CD14-positive monocyte (primary cell): ENCODE measurements around the gene PAX7. TPM values are rescaled to one million over a fixed set of nuclear protein-coding genes. Genes with fewer than 3 reads are reported as not detected.

Experiments
- DNase-seq, 3 donors: peaks; one replicate each; pipeline ENCODE4 v3.0.0-alpha.2; 2011 to 2022
- H2AFZ ChIP-seq: 2 replicates; pipeline ENCODE4 v1.6.0; 2012; ENCODE audit warnings: mild to moderate bottlenecking, low read depth, low read length, inconsistent platforms; ENCODE audit not compliant: insufficient read depth, poor library complexity, severe bottlenecking
- H3K27ac ChIP-seq, 2 donors: 1 replicate in 1 of 2; 2 replicates in 1 of 2; pipeline ENCODE4 v1.5.1; 2012 to 2013; ENCODE audit warnings: low read length in 2 of 2, control low read depth in 1 of 2, inconsistent platforms in 1 of 2, low read depth in 1 of 2, mild to moderate bottlenecking in 1 of 2
- H3K27me3 ChIP-seq, 2 donors: one replicate each; pipeline versions ENCODE4 v1.6.0 to v1.6.1; 2011 to 2013; ENCODE audit warnings: low read length in 2 of 2; ENCODE audit not compliant: control insufficient read depth in 2 of 2, insufficient read depth in 2 of 2
- H3K36me3 ChIP-seq, 2 donors: replicated peaks in 1 of 2; 1 replicate in 1 of 2; 2 replicates in 1 of 2; pipeline versions ENCODE4 v1.5.1 to v1.6.1; 2012 to 2013; ENCODE audit warnings: low read length in 2 of 2, control low read depth in 1 of 2, inconsistent platforms in 1 of 2, mild to moderate bottlenecking in 1 of 2; ENCODE audit not compliant: insufficient read depth in 2 of 2, control insufficient read depth in 1 of 2
- H3K4me1 ChIP-seq, 2 donors: 1 replicate in 1 of 2; 2 replicates in 1 of 2; pipeline versions ENCODE4 v1.5.1 to v1.6.1; 2012 to 2013; ENCODE audit warnings: low read length in 2 of 2, control low read depth in 1 of 2, inconsistent platforms in 1 of 2, mild to moderate bottlenecking in 1 of 2, moderate library complexity in 1 of 2; ENCODE audit not compliant: insufficient read depth in 2 of 2, control insufficient read depth in 1 of 2
- H3K4me2 ChIP-seq: replicated peaks from 2 replicates; pipeline ENCODE3; 2012; ENCODE audit warnings: low read length, moderate library complexity, mild to moderate bottlenecking; ENCODE audit not compliant: poor library complexity, severe bottlenecking; ENCODE audit errors: extremely low read depth
- H3K4me3 ChIP-seq, 3 experiments: fragments of 200-600 bp in 1 of 3; sonication (generic) in 1 of 3; replicated peaks in 1 of 3; 1 replicate in 2 of 3; 2 replicates in 1 of 3; pipeline ENCODE4 v1.5.1; 2011 to 2013; ENCODE audit warnings: low read length in 3 of 3, mild to moderate bottlenecking in 3 of 3, control low read depth in 2 of 3, low read depth in 2 of 3, inconsistent platforms in 1 of 3, moderate library complexity in 1 of 3
- H3K79me2 ChIP-seq: 2 replicates; pipeline ENCODE4 v1.6.0; 2012; ENCODE audit warnings: mild to moderate bottlenecking, control low read depth, inconsistent platforms, low read length, moderate library complexity; ENCODE audit not compliant: insufficient read depth
- H3K9ac ChIP-seq: 2 replicates; pipeline ENCODE4 v1.6.0; 2017; ENCODE audit warnings: low read length, mild to moderate bottlenecking; ENCODE audit not compliant: insufficient read depth, poor library complexity, severe bottlenecking
- H3K9me3 ChIP-seq, 2 donors: replicated peaks in 1 of 2; 1 replicate in 1 of 2; 2 replicates in 1 of 2; pipeline versions ENCODE4 v1.5.1 to v1.6.1; 2012 to 2013; ENCODE audit warnings: low read length in 2 of 2, control low read depth in 1 of 2; ENCODE audit not compliant: control insufficient read depth in 1 of 2, insufficient read depth in 1 of 2
- H4K20me1 ChIP-seq: 2 replicates; pipeline ENCODE4 v1.6.0; 2012; ENCODE audit warnings: mild to moderate bottlenecking, low read length, control low read depth, moderate library complexity; ENCODE audit not compliant: insufficient read depth
- H3K27ac Mint-ChIP-seq, 7 donors: one replicate each; pipeline ENCODE4 v1.8.0; 2020; ENCODE audit warnings: mild to moderate bottlenecking in 7 of 7, mixed read lengths in 7 of 7, moderate library complexity in 6 of 7, inconsistent platforms in 2 of 7
- H3K27me3 Mint-ChIP-seq, 3 donors: one replicate each; pipeline ENCODE4 v1.8.0; 2021 to 2022; ENCODE audit warnings: low read depth in 3 of 3, mild to moderate bottlenecking in 3 of 3, mixed read lengths in 3 of 3, moderate library complexity in 3 of 3, inconsistent platforms in 1 of 3
- H3K36me3 Mint-ChIP-seq, 2 donors: one replicate each; pipeline ENCODE4 v1.8.0; 2020; ENCODE audit warnings: mixed read lengths in 2 of 2, inconsistent platforms in 1 of 2, mild to moderate bottlenecking in 1 of 2
- H3K4me1 Mint-ChIP-seq: one replicate; pipeline ENCODE4 v1.8.0; 2020; ENCODE audit warnings: mild to moderate bottlenecking, mixed read lengths
- H3K4me3 Mint-ChIP-seq, 2 donors: one replicate each; pipeline ENCODE4 v1.8.0; 2020; ENCODE audit warnings: mild to moderate bottlenecking in 2 of 2, mixed read lengths in 2 of 2, moderate library complexity in 1 of 2
- H3K9me3 Mint-ChIP-seq, 7 donors: one replicate each; pipeline ENCODE4 v1.8.0; 2020 to 2022; ENCODE audit warnings: mixed read lengths in 7 of 7, mild to moderate bottlenecking in 6 of 7, moderate library complexity in 6 of 7, inconsistent platforms in 2 of 7
- CTCF ChIP-seq: fragments of 200-600 bp; IDR thresholded peaks from one replicate; pipeline ENCODE4 v1.8.0; 2022; ENCODE audit warnings: antibody characterized with exemption, mild to moderate bottlenecking
- WGBS: methylation state at CpG from one replicate; pipeline ENCODE4 v1.1.5; 2013; ENCODE audit warnings: missing lambda C conversion rate; ENCODE audit not compliant: insufficient coverage; 5-methylcytosine and 5-hydroxymethylcytosine counted together
- intact Hi-C, 2 donors: fragments of 100-400 bp; cut with micrococcal nuclease; formaldehyde crosslinking; loops; one replicate each; pipeline versions ENCODE4 v1.15.0 to v1.15.1; 2023
- polyA plus RNA-seq, 3 donors: library from polyadenylated mRNA; depleted of rRNA in 1 of 3; unstranded in 2 of 3; stranded (reverse) in 1 of 3; fragments of 300-500 nt in 2 of 3; fragments of >200 nt in 1 of 3; fragmentation: Illumina TruSeq in 2 of 3; gene quantifications; 1 replicate in 2 of 3; 2 replicates in 1 of 3; pipeline ENCODE4 v1.2.3, GENCODE V29; 2012 to 2021

PAX7 gene
- polyA plus RNA-seq, 3 donors, result not detected

- H3K27me3 ChIP-seq, result peaks cover 0 to 2% of the 10 kb centered on the region in 2 donors
- DNase-seq, result no peak
- Mint-ChIP-seq H3K4me1 (no peaks in the 10 kb centered on the region), H3K9me3 (peaks cover 0 to 2% (median 0%) of the 10 kb centered on the region in 7 donors), H3K27me3 (peaks cover 10 to 26% (median 14%) of the 10 kb centered on the region in 3 donors), H3K4me3 (no peak overlapping the region), H3K27ac (no peak overlapping the region), H3K36me3 (no peaks in the 10 kb centered on the region)
- no peak for TF ChIP-seq CTCF
- no peaks in the 10 kb centered on the region for H4K20me1 ChIP-seq
- no peak overlapping the region for H2AFZ ChIP-seq
- H3K9me3 ChIP-seq, result no peaks in the 10 kb centered on the region
- H3K4me1 ChIP-seq, result no peaks in the 10 kb centered on the region
- no peaks in the 10 kb centered on the region for H3K36me3 ChIP-seq
- WGBS, result no CpG with 5 or more reads among the region's 1 CpG
- H3K9ac ChIP-seq, result no peak overlapping the region
- H3K79me2 ChIP-seq, result no peaks in the 10 kb centered on the region
- intact Hi-C loops, result no loop called here
- H3K27ac ChIP-seq, result no peak overlapping the region
- no peak overlapping the region for H3K4me2 ChIP-seq
- no peak overlapping the region for H3K4me3 ChIP-seq
These were observed 144.7 kb downstream of the PAX7 start for GRCh38 chr1:18775341-18775740.

- intact Hi-C loops, result no loop called here
- no peaks in the 10 kb centered on the region for H4K20me1 ChIP-seq
- no peak overlapping the region for H3K27ac Mint-ChIP-seq
- no peak overlapping the region for H2AFZ ChIP-seq
- no peaks in the 10 kb centered on the region for H3K79me2 ChIP-seq
- peaks cover 0 to 2% of the 10 kb centered on the region in 2 donors for H3K27me3 ChIP-seq
- DNase-seq, result no peak
- no peaks in the 10 kb centered on the region for H3K9me3 ChIP-seq
- no peaks in the 10 kb centered on the region for H3K36me3 ChIP-seq
- H3K27me3 Mint-ChIP-seq, result peaks cover 7 to 24% (median 14%) of the 10 kb centered on the region in 3 donors
- no peak overlapping the region for H3K4me2 ChIP-seq
- H3K4me3 ChIP-seq, result no peak overlapping the region
- peaks cover 0 to 2% (median 0%) of the 10 kb centered on the region in 7 donors for H3K9me3 Mint-ChIP-seq
- 52% methylated on average over 3 of the region's 3 CpGs for WGBS
- H3K4me1 Mint-ChIP-seq, result no peaks in the 10 kb centered on the region
- no peaks in the 10 kb centered on the region for H3K4me1 ChIP-seq
- no peak overlapping the region for H3K27ac ChIP-seq
- TF ChIP-seq CTCF, result no peak
- no peak overlapping the region for H3K9ac ChIP-seq
- H3K4me3 Mint-ChIP-seq, result no peak overlapping the region
- no peaks in the 10 kb centered on the region for H3K36me3 Mint-ChIP-seq
These were observed 146.1 kb downstream of the PAX7 start for GRCh38 chr1:18776777-18777176.
